ENCODE measurements around the gene SRA1. TPM values are rescaled to one million over a fixed set of nuclear protein-coding genes. Genes with fewer than 3 reads are reported as not detected.

SRA1 gene
- total and polyA plus RNA-seq, 4 donors: 12.9 to 41.1 (median 19.8) TPM

GRCh38 chr5:140547508-140548299 is 9.6 kb downstream of the SRA1 start, which contains the start of gene EIF4EBP3 (continued):
- peak; percentile 91 to 93 for TF ChIP-seq HNF4A (conservative IDR thresholded peaks at IDR 0.05)

- Histone ChIP-seq H3K4me1 (ENCODE audit: control insufficient read depth in 4 of 4, insufficient read depth in 4 of 4, low read length in 3 of 4) (peaks cover 8 to 40% (median 33%) of the 10 kb centered on the region in 4 donors), H3K9ac (ENCODE audit: low read depth in 1 of 2, low read length in 2 of 2) (no peak overlapping the region), H3K27me3 (ENCODE audit: control insufficient read depth in 4 of 4, insufficient read depth in 4 of 4, low read length in 3 of 4) (no peaks in the 10 kb centered on the region), H3K9me3 (ENCODE audit: control insufficient read depth in 4 of 4, low read length in 3 of 4) (no peaks in the 10 kb centered on the region), H3K36me3 (ENCODE audit: control insufficient read depth in 4 of 4, insufficient read depth in 3 of 4, low read depth in 1 of 4, low read length in 3 of 4) (peaks cover 2 to 29% (median 22%) of the 10 kb centered on the region in 4 donors), H3K4me3 (ENCODE audit: low read depth in 1 of 3, low read length in 3 of 3) (no peak overlapping the region), H3K27ac (ENCODE audit: low read depth in 1 of 2, low read length in 2 of 2) (peak overlapping the region; percentile 91 to 99)
- peak in 1 of 2 donors; percentile 65 for TF ChIP-seq RXRA (IDR thresholded peaks at IDR 0.05)
- TF ChIP-seq YY1 (IDR thresholded peaks at IDR 0.05): peak; percentile 48
- peak; percentile 92 for TF ChIP-seq REST (IDR thresholded peaks at IDR 0.05)
- TF ChIP-seq FOXA2 (IDR thresholded peaks at IDR 0.05): peak; percentile 64
- TF ChIP-seq JUND (IDR thresholded peaks at IDR 0.05): peak in 1 of 2 donors; percentile 7
- peak; percentile 98 for TF ChIP-seq SP1 (IDR thresholded peaks at IDR 0.05)
- TF ChIP-seq TAF1 (conservative IDR thresholded peaks at IDR 0.05): no peak
- no peak for TF ChIP-seq RAD21 (IDR thresholded peaks at IDR 0.05)
- no peak for TF ChIP-seq EGR1 (IDR thresholded peaks at IDR 0.05; ENCODE audit: low read depth in 2 of 2)
- no peak for TF ChIP-seq HNF4A (conservative IDR thresholded peaks at IDR 0.05)
- TF ChIP-seq, protein P1, sequence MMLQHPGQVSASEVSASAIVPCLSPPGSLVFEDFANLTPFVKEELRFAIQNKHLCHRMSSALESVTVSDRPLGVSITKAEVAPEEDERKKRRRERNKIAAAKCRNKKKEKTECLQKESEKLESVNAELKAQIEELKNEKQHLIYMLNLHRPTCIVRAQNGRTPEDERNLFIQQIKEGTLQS (IDR thresholded peaks at IDR 0.05): no peak
- no peak for DNase-seq (ENCODE audit: low spot score)
- WGBS: 24% methylated on average over 13 of the region's 13 CpGs
Observed at GRCh38 chr5:140546851-140547507, 10.3 kb downstream of the SRA1 start.

- H3K9me3 ChIP-seq (ENCODE audit: control insufficient read depth in 4 of 4, low read length in 3 of 4): no peaks in the 10 kb centered on the region
- WGBS: 98% methylated on average over 10 of the region's 10 CpGs
- TF ChIP-seq FOXA1 (IDR thresholded peaks at IDR 0.05) (no peak), YY1 (IDR thresholded peaks at IDR 0.05) (no peak), HNF4A (conservative IDR thresholded peaks at IDR 0.05) (no peak), EGR1 (IDR thresholded peaks at IDR 0.05; ENCODE audit: low read depth in 2 of 2) (no peak), FOXA2 (IDR thresholded peaks at IDR 0.05) (no peak), RXRA (IDR thresholded peaks at IDR 0.05) (no peak), HNF4G (IDR thresholded peaks at IDR 0.05) (no peak)
- TF ChIP-seq, protein P2, sequence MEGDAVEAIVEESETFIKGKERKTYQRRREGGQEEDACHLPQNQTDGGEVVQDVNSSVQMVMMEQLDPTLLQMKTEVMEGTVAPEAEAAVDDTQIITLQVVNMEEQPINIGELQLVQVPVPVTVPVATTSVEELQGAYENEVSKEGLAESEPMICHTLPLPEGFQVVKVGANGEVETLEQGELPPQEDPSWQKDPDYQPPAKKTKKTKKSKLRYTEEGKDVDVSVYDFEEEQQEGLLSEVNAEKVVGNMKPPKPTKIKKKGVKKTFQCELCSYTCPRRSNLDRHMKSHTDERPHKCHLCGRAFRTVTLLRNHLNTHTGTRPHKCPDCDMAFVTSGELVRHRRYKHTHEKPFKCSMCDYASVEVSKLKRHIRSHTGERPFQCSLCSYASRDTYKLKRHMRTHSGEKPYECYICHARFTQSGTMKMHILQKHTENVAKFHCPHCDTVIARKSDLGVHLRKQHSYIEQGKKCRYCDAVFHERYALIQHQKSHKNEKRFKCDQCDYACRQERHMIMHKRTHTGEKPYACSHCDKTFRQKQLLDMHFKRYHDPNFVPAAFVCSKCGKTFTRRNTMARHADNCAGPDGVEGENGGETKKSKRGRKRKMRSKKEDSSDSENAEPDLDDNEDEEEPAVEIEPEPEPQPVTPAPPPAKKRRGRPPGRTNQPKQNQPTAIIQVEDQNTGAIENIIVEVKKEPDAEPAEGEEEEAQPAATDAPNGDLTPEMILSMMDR (IDR thresholded peaks at IDR 0.05; ENCODE audit: low read depth, low read length, missing input control): no peak
- TF ChIP-seq, protein P1 (IDR thresholded peaks at IDR 0.05): no peak
- no peak for DNase-seq (ENCODE audit: low spot score)
- peaks cover 8 to 40% (median 33%) of the 10 kb centered on the region in 4 donors for H3K4me1 ChIP-seq (ENCODE audit: control insufficient read depth in 4 of 4, insufficient read depth in 4 of 4, low read length in 3 of 4)
- peaks cover 2 to 34% (median 27%) of the 10 kb centered on the region in 4 donors for H3K36me3 ChIP-seq (ENCODE audit: control insufficient read depth in 4 of 4, insufficient read depth in 3 of 4, low read depth in 1 of 4, low read length in 3 of 4)
- H3K4me3 ChIP-seq (ENCODE audit: low read depth in 1 of 3, low read length in 3 of 3): no peak overlapping the region
- no peak overlapping the region for H3K27ac ChIP-seq (ENCODE audit: low read depth in 1 of 2, low read length in 2 of 2)
- H3K27me3 ChIP-seq (ENCODE audit: control insufficient read depth in 4 of 4, insufficient read depth in 4 of 4, low read length in 3 of 4): no peaks in the 10 kb centered on the region
- H3K9ac ChIP-seq (ENCODE audit: low read depth in 1 of 2, low read length in 2 of 2): no peak overlapping the region
Observed at GRCh38 chr5:140545606-140546005, 11.7 kb downstream of the SRA1 start.
